ENCODE data around the gene ORAI2. TPM values are rescaled to one million over a fixed set of nuclear protein-coding genes. Genes with fewer than 3 reads are reported as not detected.
A peak's percentile ranks its signal among the peaks of the same experiment; 100 is the strongest.
"Not testable (repeated sequence)": the region's sequence is repeated elsewhere in the genome, so short reads cannot be mapped to it uniquely, and the experiment has no call there.

ORAI2 gene
- polyA plus RNA-seq, 1 of the 3 experiments (the other 2 are of a cell fraction), result 85.8 TPM

GRCh38 chr7:102471791-102472125 is 38.4 kb downstream of the ORAI2 start:
- no peaks in the 10 kb centered on the region; a peak in 1 of 4 replicates for H3K4me1 ChIP-seq (ENCODE audit: control insufficient read depth in 1 of 2, insufficient read depth in 2 of 2, low read depth in 1 of 2, low read length in 1 of 2)
- WGBS (ENCODE audit: low lambda C conversion rate), result 88% methylated on average over 6 of the region's 6 CpGs
- H4K20me1 ChIP-seq (ENCODE audit: insufficient read depth), result no peaks in the 10 kb centered on the region
- CTCF ChIA-PET, result interaction anchor here (1.9 kb wide), 1 partner anchor 67 kb away, joined by 5 read pairs; no protein-coding TSS in a partner anchor
- H3K9me2 ChIP-seq, result no peaks in the 10 kb centered on the region
- POLR2A ChIA-PET, result no interaction called here
- H3K9ac ChIP-seq, result no peak overlapping the region
- DNase-seq, result no peak
- no peaks in the 10 kb centered on the region for H3K9me3 ChIP-seq
- no peaks in the 10 kb centered on the region for H3K27me3 ChIP-seq (ENCODE audit: insufficient read depth)
- H3K79me2 ChIP-seq (ENCODE audit: insufficient read depth), result no peaks in the 10 kb centered on the region
- peaks cover 33 to 56% of the 10 kb centered on the region in 2 experiments for H3K36me3 ChIP-seq (replicated peaks in 1 of 2; ENCODE audit: control insufficient read depth in 1 of 2, insufficient read depth in 2 of 2, low read length in 1 of 2)
- TF ChIP-seq RXRA (IDR thresholded peaks at IDR 0.05; ENCODE audit: borderline replicate concordance, low read depth) (no peak), RAD21 (IDR thresholded peaks at IDR 0.05; ENCODE audit: low read length) (no peak)
- peaks cover 6% of the 10 kb centered on the region for H3F3A ChIP-seq (replicated peaks; ENCODE audit: insufficient read depth)
- no peak overlapping the region for H3K27ac ChIP-seq (ENCODE audit: low read depth in 2 of 2, low read length in 1 of 2)
- no peak overlapping the region for H3K4me3 ChIP-seq (ENCODE audit: low read depth in 2 of 2, low read length in 1 of 2)
- H2AFZ ChIP-seq (ENCODE audit: low read depth), result no peak overlapping the region
- no peak overlapping the region for H3K4me2 ChIP-seq

DNA sequence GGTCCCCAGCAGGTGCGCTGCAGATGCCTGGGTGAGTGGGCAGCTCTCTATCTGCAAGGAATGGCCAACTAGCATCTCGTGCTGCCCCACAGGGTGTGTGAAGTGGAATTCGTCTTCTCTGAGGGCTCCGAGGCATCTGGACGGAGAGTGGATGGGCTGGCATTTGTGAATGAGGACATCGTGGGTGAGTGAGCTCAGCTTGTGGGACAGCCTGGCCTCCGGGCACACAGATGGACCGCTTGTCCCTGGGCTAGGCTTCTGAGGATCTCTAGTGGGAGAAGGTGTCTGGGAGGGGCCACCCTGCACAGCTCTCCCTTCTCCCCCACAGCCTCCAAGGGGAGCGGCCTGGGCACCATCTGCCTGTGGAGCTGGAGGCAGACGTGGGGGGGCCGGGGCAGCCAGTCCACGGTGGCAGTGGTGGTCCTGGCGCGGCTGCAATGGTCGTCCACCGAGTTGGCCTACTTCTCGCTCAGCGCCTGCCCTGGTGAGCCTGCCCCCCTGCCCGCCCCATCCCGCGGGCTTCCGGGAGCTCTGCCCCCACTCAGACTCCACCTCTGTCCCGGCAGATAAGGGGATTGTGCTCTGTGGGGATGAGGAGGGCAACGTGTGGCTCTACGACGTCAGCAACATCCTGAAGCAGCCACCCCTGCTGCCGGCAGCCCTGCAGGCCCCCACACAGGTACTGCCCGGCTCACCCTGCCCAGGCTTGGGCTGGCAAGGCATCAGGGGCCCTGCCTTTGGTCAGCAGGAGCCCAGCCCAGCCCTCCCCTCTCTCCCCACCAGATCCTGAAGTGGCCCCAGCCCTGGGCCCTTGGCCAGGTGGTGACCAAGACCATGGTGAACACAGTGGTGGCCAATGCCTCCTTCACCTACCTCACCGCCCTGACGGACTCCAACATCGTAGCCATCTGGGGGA is 39.0 kb downstream of the ORAI2 start:
- H3F3A ChIP-seq (replicated peaks; ENCODE audit: insufficient read depth), result peaks cover 5% of the 10 kb centered on the region
- H3K4me2 ChIP-seq, result no peak overlapping the region
- no peaks in the 10 kb centered on the region for H3K9me3 ChIP-seq
- DNase-seq, result no peak
- H3K4me3 ChIP-seq (ENCODE audit: low read depth in 2 of 2, low read length in 1 of 2), result no peak overlapping the region
- no peak overlapping the region for H2AFZ ChIP-seq (ENCODE audit: low read depth)
- CTCF ChIA-PET, result interaction anchor here (1.9 kb wide), 1 partner anchor 68 kb away, joined by 5 read pairs; no protein-coding TSS in a partner anchor
- POLR2A ChIA-PET, result no interaction called here
- no peak overlapping the region; a peak in 1 of 4 replicates for H3K27ac ChIP-seq (ENCODE audit: low read depth in 2 of 2, low read length in 1 of 2)
- H3K36me3 ChIP-seq (replicated peaks in 1 of 2; ENCODE audit: control insufficient read depth in 1 of 2, insufficient read depth in 2 of 2, low read length in 1 of 2), result peaks cover 32 to 54% of the 10 kb centered on the region in 2 experiments
- H3K27me3 ChIP-seq (ENCODE audit: insufficient read depth), result no peaks in the 10 kb centered on the region
- H3K9me2 ChIP-seq, result no peaks in the 10 kb centered on the region
- TF ChIP-seq YY1 (IDR thresholded peaks at IDR 0.05; ENCODE audit: low read depth) (no peak), TEAD4 (IDR thresholded peaks at IDR 0.05; ENCODE audit: borderline replicate concordance, insufficient read depth) (no peak), JUND (IDR thresholded peaks at IDR 0.05) (no peak), RFX5 (IDR thresholded peaks at IDR 0.05; ENCODE audit: low read length) (no peak), NRF1 (IDR thresholded peaks at IDR 0.05; ENCODE audit: low read depth, low read length) (no peak), FOXM1 (IDR thresholded peaks at IDR 0.05; ENCODE audit: low read depth) (no peak)
- H3K79me2 ChIP-seq (ENCODE audit: insufficient read depth), result no peaks in the 10 kb centered on the region
- H4K20me1 ChIP-seq (ENCODE audit: insufficient read depth), result no peaks in the 10 kb centered on the region
- H3K4me1 ChIP-seq (ENCODE audit: control insufficient read depth in 1 of 2, insufficient read depth in 2 of 2, low read depth in 1 of 2, low read length in 1 of 2), result no peaks in the 10 kb centered on the region; a peak in 1 of 4 replicates
- H3K9ac ChIP-seq, result no peak overlapping the region
- WGBS (ENCODE audit: low lambda C conversion rate), result 83% methylated on average over 26 of the region's 31 CpGs

- Histone ChIP-seq H3K4me1 (ENCODE audit: control insufficient read depth in 1 of 2, insufficient read depth in 2 of 2, low read depth in 1 of 2, low read length in 1 of 2) (no peaks in the 10 kb centered on the region; a peak in 1 of 4 replicates), H3K4me2 (no peak overlapping the region), H4K20me1 (ENCODE audit: insufficient read depth) (no peaks in the 10 kb centered on the region), H3K27me3 (ENCODE audit: insufficient read depth) (no peaks in the 10 kb centered on the region), H3K9ac (no peak overlapping the region), H3K36me3 (replicated peaks in 1 of 2; ENCODE audit: control insufficient read depth in 1 of 2, insufficient read depth in 2 of 2, low read length in 1 of 2) (peaks cover 26 to 44% of the 10 kb centered on the region in 2 experiments), H3K4me3 (ENCODE audit: low read depth in 2 of 2, low read length in 1 of 2) (no peak overlapping the region), H2AFZ (ENCODE audit: low read depth) (no peak overlapping the region), H3K79me2 (ENCODE audit: insufficient read depth) (no peaks in the 10 kb centered on the region), H3K9me2 (no peaks in the 10 kb centered on the region), H3F3A (replicated peaks; ENCODE audit: insufficient read depth) (peaks cover 5% of the 10 kb centered on the region), H3K27ac (ENCODE audit: low read depth in 2 of 2, low read length in 1 of 2) (peak overlapping the region in 1 of 2 experiments; percentile 20; a peak in 1 of 4 replicates), H3K9me3 (no peaks in the 10 kb centered on the region)
- ChIA-PET CTCF (no interaction called here), POLR2A (no interaction called here)
- 90% methylated on average over 20 of the region's 23 CpGs for WGBS (ENCODE audit: low lambda C conversion rate)
- no peak for DNase-seq
- TF ChIP-seq POLR2AphosphoS5 (IDR thresholded peaks at IDR 0.05; ENCODE audit: low read depth, low read length) (no peak), TEAD4 (IDR thresholded peaks at IDR 0.05; ENCODE audit: borderline replicate concordance, insufficient read depth) (no peak), FOXM1 (IDR thresholded peaks at IDR 0.05; ENCODE audit: low read depth) (no peak), JUND (IDR thresholded peaks at IDR 0.05) (0 out of 2 replicates have a peak, but pooled peaks have one; percentile 3), GATA2 (CRISPR knock-in tag; IDR thresholded peaks at IDR 0.05) (no peak), IRF3 (IDR thresholded peaks at IDR 0.05; ENCODE audit: low read depth, low read length) (no peak), MAX (IDR thresholded peaks at IDR 0.05; ENCODE audit: low read depth) (no peak)
These were observed 40.1 kb downstream of the ORAI2 start for GRCh38 chr7:102473271-102473991.

DNA sequence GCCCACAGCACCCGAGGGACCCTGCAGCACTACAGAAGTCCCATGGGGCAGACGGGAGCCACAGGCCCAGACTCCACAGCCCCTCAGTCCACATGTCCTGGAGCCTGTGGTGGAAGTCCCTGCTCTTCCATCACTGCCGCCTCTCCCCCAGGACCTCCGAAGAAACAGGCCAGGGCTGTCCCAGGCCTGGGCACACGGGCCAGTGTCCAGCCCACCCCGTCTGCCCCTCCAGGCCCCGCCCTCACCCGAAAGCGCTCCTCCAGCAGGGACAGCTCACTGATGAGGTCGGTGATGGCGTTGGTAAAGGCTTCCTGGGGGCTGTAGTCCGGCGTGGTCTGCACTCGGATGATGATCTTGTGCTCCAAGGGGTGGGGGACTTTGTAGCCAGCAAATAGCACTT is 40.7 kb downstream of the ORAI2 start:
- H3K27me3 ChIP-seq (ENCODE audit: insufficient read depth); POLR2A ChIA-PET; CTCF ChIA-PET; H3K79me2 ChIP-seq (ENCODE audit: insufficient read depth); DNase-seq; H2AFZ ChIP-seq (ENCODE audit: low read depth); H3K4me1 ChIP-seq (ENCODE audit: control insufficient read depth in 1 of 2, insufficient read depth in 2 of 2, low read depth in 1 of 2, low read length in 1 of 2); H3K4me2 ChIP-seq; H3F3A ChIP-seq (replicated peaks; ENCODE audit: insufficient read depth); H4K20me1 ChIP-seq (ENCODE audit: insufficient read depth); H3K9ac ChIP-seq; H3K4me3 ChIP-seq (ENCODE audit: low read depth in 2 of 2, low read length in 1 of 2); H3K9me3 ChIP-seq; H3K9me2 ChIP-seq: not testable (repeated sequence)
- Histone ChIP-seq H3K27ac (ENCODE audit: low read depth in 2 of 2, low read length in 1 of 2) (peak overlapping the region in 1 of 2 experiments; percentile 20; a peak in 1 of 4 replicates), H3K36me3 (replicated peaks in 1 of 2; ENCODE audit: control insufficient read depth in 1 of 2, insufficient read depth in 2 of 2, low read length in 1 of 2) (peaks cover 24 to 39% of the 10 kb centered on the region in 2 experiments)
- WGBS (ENCODE audit: low lambda C conversion rate), result 100% methylated on average over 1 of the region's 14 CpGs

All from SK-N-SH (cell line).